Activated effector memory CD4-positive, alpha-beta T cell treated with Interleukin-2 at 50 U/mL for 16 hours (primary cell): ENCODE results near the gene ZMYND8.
"Not testable (repeated sequence)": the region's sequence is repeated elsewhere in the genome, so short reads cannot be mapped to it uniquely, and the experiment has no call there.

Source experiments
- DNase-seq: peaks from one replicate; pipeline ENCODE4 v3.0.0-alpha.2; 2020

The ZMYND8 gene

DNA sequence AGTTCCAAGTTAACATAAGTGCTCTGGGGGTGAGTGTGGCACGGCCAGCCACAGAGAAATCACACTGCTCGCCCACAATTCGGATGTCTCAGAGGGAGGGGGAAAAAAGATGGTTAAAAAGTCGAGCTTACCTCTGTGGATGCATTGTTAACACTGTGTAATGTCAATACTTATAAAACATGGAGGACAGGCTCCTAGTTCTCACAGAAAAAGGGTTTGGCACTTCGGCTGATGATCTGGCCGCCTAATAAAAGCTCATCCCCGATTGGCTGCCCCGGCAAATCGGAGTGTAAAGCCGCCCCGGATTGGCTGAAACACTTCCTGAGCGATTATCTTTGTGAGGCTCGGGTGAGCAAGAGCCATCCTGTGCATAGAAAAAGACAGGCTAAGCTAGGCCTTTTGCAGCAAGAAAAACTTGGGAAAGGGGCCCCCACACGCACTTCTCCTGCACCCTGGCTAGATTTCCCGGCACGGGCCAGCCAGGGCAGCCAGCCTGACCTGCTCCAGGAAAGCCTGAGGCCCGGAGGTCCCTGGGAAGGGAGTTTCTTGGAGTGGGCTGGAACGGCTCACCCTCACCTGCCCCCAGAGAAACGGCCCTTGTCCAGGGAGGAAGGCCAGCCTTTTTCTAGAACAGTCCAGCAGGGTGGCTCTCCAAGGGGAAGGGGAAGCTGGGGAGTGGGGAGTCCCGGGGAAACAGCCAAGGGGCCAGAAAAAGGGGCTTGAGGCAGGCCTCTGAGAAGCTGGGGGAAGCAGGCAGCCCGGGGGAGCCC, at the start of gene ZMYND8:
Gene ZMYND8 (minus strand): TSS at position 174 of the 770 bp plus-strand sequence. CDS start 29 bp downstream, at position 145.
- DNase-seq = peak; percentile 98

DNA sequence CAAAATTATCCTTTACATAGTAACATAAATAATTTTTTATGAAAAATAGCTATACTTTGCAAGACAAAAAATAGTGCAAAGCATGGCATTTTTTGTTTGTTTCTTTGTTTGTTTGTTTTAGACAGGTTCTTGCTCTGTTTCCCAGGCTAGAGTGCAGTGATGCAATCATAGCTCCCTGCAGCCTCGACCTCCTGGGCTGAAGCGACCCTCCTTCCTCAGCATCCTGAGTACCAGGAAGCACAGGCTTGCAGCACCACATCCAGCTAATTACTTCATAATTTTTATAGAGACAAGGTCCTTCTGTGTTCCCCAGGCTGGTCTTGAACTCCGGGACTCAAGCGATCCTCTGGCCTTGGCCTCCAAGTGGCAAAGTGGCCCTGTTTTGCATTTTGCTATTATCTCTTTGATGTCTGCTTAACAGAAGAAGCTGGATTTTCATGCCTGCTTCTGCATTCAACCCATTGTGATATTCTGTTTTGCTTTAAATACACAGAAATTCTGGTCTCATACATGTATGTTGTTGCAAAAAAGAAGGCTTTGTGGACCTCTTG, 49.4 kb upstream of the ZMYND8 start:
- DNase-seq = no peak

DNA sequence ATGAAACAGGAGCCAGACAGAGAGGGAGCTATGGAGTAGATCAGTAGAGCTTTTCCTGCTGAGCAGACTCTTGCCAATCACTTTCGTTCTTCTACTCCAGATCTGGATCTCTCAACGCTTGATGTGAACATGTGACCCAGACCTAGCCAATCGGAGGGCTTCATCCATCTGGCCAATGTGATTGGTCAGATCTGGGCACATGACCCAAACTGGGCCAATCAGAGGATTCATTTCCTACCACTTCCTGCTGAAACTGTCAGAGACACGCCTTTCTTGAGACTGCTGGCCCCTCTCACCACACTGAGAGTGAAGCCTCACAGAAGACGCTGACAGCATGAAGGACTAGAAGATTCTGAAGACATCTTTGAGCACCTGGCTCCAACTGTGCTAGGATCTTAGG, 44.2 kb upstream of the ZMYND8 start:
- no peak for DNase-seq

GRCh38 chr20:47397652-47398301, 41.3 kb upstream of the ZMYND8 start:
- no peak for DNase-seq

DNA sequence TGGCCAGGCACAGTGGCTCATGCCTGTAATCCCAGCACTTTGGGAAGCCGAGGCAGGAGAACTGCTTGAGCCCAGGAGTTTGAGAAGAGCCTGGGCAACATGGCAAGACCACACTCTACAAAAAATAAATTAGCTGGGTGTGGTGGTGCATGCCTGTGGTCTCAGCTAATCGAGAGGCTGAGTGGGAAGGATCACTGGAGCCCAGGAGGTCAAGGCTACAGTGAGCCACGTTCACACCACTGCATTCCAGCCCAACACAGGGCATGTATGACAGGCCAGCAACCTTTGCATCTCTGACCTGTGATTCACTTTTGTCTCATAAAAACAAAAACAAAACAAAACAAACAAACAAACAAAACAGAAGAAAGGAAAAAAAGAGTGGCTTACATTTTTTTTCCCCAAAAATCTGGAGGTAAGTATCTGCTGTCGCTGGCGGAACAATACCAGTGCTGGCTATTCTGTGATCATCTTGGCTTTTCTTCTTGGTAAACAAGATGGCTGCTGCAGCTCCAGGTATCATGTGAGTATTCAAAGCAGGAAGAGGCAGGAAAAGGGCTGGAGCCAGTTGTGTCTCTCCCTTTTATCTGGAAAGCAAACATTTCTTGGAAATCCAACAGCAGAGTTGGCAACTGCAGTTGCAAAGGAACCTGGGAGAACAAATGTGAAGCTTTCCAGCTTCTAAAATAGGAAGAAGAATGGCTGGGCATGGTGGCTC, 40.4 kb upstream of the ZMYND8 start:
- DNase-seq = no peak

DNA sequence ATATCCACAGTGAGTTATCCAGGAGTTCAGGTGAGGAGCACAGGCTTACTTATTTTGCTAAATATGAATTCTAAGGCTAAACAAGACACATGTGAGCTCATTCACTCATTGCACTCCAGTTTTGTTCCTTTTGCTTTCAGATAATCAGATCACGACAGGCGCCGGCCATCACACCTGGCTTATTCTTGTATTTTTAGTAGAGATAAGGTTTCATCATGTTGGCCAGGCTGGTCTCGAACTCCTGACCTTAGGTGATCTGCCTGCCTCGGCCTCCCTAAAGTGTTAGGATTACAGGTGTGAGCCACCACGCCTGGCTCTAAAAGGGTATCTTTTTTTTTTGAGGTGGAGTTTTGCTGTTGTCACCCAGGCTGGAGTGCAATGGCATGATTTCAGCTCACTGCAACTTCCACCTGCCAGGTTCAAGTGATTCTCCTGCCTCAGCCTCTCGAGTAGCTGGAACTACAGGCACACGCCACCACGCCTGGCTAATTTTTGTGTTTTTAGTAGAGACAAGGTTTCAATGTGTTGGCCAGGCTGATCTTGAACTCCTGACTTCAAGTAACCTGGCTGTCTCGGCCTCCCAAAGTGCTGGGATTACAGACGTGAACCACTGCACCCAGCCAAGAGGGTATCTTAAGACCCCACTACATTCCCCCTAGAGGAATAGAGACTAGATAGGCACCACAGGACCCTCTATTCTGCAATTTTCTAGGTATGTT, 37.5 kb upstream of the ZMYND8 start:
- DNase-seq = not testable (repeated sequence)

- no peak for DNase-seq
Measured at GRCh38 chr20:47392721-47393073, 36.2 kb upstream of the ZMYND8 start.

- no peak for DNase-seq
Measured at GRCh38 chr20:47392015-47392720, 35.7 kb upstream of the ZMYND8 start.

GRCh38 chr20:47391276-47392010, 34.9 kb upstream of the ZMYND8 start:
- no peak for DNase-seq

DNA sequence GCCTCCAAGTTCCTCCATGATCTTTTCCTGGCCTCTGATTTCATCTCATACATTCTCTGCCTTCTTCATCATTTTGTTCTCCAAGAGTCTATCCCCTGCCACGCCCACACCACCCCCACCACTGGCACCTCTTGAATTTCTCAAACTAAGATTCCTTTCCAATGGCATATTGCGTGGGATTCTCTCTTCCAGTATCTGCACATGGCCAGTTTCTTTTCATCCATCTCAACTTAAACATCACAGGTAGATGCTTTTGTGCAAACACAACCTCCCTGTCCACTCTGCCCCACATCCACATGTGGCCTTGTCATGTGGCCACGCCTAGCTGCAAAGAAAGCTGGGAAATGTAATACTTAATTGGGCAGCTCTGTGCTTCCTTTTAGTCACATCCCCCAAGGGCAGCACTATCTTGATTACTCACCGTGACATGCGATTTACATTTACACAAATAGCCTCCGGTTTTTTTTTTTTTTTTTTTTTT, 33.4 kb upstream of the ZMYND8 start:
- DNase-seq = no peak

DNA sequence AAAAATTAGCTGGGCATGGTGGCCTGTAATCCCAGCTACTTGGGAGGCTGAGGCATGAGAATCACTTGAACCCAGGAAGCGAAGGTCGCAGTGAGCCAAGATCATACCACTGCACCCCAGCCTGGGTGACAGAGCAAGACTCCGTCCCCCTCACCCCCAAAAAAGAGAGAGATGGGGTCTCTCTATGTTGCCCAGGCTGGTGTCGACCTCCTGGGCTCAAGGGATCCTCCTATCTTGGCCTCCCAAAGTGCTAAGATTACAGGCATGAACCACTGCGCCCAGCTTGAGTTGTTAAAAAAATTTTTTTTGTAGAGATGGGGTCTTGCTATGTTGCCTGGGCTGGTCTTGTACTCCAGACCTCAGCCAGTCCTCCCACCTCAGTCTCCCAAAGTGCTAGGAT, 29.5 kb upstream of the ZMYND8 start:
- DNase-seq = not testable (repeated sequence)

DNA sequence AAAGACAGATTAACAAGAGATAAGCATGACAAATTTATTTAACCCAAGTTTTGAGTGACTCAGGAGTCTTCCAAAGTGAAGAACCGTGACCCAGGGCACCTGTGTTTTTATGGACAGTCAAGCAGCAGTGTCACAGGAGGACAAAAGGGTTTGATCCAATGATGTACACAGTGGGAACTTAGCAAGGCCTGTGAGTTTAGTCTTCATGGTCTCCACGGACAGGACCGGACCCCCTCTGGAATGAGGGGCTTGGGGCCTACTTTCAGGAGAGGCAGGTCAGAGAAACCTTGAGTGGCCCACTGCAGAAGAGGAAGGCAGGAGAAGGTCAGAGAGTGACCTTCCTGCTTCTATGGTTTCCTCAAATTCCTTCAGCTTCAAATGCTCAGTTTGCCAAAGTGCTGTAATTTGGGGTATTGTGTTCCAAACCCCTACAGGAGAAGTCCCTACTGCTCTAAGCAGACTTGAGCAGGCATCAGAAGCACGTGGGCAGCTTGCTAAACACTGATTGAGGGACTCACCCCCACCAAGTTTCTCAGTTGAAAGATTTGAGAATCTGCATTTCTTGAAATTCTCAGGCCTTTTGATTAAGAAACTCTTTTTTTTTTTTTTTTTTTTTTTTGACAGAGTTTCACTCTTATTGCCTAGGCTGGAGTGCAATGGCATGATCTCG, 26.4 kb upstream of the ZMYND8 start:
- no peak for DNase-seq

- no peak for DNase-seq
Measured at GRCh38 chr20:47380481-47380880, 24.0 kb upstream of the ZMYND8 start.

GRCh38 chr20:47379433-47380150, 23.1 kb upstream of the ZMYND8 start:
- no peak for DNase-seq

GRCh38 chr20:47377122-47377722, 20.7 kb upstream of the ZMYND8 start:
- DNase-seq = no peak

GRCh38 chr20:47376096-47376643, 19.7 kb upstream of the ZMYND8 start:
- not testable (repeated sequence) for DNase-seq

DNA sequence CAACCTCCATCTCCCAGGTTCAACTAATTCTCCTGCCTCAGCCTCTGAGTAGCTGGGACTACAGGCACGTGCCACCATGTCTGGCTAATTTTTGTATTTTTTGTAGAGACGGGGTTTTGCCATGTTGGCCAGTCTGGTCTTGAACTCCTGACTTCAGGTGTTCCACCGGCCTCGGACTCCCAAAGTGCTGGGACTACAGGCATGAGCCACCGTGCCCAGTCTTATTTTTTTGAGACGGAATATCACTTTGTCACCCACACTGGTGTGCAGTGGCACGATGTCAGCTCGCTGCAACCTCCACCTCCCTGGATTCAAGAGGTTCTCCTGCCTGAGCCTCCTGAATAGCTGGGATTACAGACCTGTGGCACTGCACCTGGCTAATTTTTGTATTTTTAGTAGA, 17.6 kb upstream of the ZMYND8 start:
- not testable (repeated sequence) for DNase-seq

GRCh38 chr20:47373206-47373733, 16.8 kb upstream of the ZMYND8 start:
- DNase-seq = no peak
